Dedifferentiated amniotic fluid mesenchymal stem cell (primary cell): ENCODE measurements around the gene RNF214.
"Not testable (repeated sequence)": the region's sequence is repeated elsewhere in the genome, so short reads cannot be mapped to it uniquely, and the experiment has no call there.

Experiments used
- DNase-seq: peaks from one replicate; pipeline ENCODE4 v3.0.0-alpha.2; 2016; ENCODE audit errors: extremely low spot score

The RNF214 gene

GRCh38 chr11:117315285-117316196 lies 83.1 kb downstream of the RNF214 start:
- DNase-seq = no peak

- DNase-seq = peak; percentile 75
Measured at GRCh38 chr11:117316197-117316961, 83.9 kb downstream of the RNF214 start, which contains the start of gene BACE1. TSS of gene BACE1 (minus strand) at chr11:117316256. CDS start at chr11:117315795, 461 bp downstream.

- no peak for DNase-seq
Measured at GRCh38 chr11:117318738-117319137, 86.3 kb downstream of the RNF214 start.

DNA sequence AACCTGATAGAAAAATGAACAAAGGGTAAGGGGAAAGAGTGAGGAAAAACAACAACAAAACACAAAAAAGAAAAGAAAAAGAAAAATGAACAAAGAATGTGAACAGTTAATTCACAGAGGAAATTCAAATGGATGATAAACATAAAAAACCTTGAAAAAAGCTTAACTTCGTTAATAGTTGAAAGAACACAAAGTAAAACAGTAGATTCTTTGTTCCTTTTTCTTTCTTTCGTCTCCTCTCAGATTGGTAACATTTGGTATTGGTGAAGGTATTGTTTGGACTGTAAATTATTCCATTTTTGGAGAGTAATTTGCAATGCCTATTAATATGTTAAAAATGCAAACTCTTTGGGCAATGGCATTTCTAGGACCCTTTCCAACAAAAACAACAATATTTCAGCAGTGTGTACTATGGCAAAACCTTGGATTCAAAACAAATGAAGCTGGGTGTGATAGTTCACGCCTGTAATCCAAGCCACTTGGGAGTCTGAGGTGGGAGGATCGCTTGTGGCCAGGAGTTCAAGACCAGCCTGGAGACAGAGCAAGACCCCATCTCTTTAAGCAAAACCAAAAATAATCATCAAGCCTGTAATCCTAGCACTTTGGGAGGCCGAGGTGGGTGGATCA lies 86.9 kb downstream of the RNF214 start:
- no peak for DNase-seq

DNA sequence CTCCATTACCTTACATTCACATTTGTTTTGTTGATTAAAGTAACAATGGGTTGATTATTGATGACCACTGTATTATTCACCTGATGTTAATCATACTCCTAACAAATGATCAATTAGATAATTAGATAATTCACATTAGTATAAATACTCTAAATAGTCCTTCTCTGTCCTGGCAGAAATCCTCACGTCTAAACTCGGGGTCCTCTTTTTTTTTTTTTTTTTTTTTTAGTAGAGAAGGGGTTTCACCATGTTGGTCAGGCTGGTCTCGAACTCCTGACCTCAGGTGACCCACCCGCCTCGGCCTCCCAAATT lies 94.7 kb downstream of the RNF214 start:
- not testable (repeated sequence) for DNase-seq

- DNase-seq = peak; percentile 96
Measured at GRCh38 chr11:117327567-117328374, 95.3 kb downstream of the RNF214 start, which contains the start of gene CEP164. TSS of gene CEP164 (plus strand) at chr11:117327854. CDS start at chr11:117338587, 10,733 bp downstream.

- DNase-seq = peak; percentile 58
Measured at GRCh38 chr11:117328375-117329010, 96.0 kb downstream of the RNF214 start.

GRCh38 chr11:117332843-117333242 lies 100.4 kb downstream of the RNF214 start:
- no peak for DNase-seq

GRCh38 chr11:117333917-117334316 lies 101.4 kb downstream of the RNF214 start:
- no peak for DNase-seq

DNA sequence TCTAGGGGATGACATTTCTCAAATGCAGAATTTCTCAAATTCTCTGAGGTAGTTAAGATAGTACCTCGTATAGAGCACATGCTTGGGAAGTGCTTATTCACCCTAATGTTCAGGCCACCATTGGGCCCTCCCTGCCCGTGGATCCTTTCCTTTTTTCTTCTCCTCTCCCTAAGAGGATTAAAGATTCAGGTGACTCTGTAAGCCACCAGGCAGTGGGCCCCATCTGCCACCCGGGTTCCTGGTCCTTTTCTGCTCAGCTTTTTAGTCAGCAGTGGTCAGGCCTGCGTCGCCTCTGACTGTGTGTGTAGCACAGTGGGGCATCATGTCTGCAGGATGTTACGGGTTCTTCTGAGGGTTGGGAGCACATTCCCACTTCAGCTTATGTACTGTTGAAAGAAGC lies 102.4 kb downstream of the RNF214 start:
- DNase-seq = no peak

DNA sequence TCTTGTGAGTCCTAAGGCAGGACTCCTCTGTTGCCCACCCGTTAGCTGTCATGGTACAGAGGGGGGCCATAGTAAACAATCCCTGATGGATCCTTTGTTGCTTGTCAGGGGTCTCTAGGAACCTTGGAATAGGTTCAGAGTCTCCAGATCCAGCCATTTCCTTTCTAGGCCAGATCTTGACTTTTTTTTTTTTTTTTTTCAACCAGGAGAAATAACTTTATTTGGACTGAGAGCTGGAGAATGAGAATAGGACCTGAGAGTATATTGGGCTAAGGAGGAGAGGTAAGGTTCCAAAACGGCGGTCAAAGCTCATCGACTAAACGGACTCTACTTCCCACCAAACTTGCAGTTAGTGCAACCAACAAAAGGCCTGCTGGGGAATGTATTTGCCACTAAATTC lies 102.9 kb downstream of the RNF214 start:
- no peak for DNase-seq
